ENCODE results near the gene ADAMTS2.

Gene ADAMTS2

GRCh38 chr5:179212870-179213269 is 132.4 kb downstream of the ADAMTS2 start:
- no peak overlapping the region for H3K27ac ChIP-seq (replicated peaks; ENCODE audit: low read length)
- no peak overlapping the region for H3K4me3 ChIP-seq (ENCODE audit: low read length in 2 of 2)
- H3K9me3 ChIP-seq (replicated peaks in 1 of 2; ENCODE audit: control insufficient read depth in 2 of 2, insufficient read depth in 1 of 2, low read depth in 1 of 2, low read length in 2 of 2) = no peaks in the 10 kb centered on the region
- no peaks in the 10 kb centered on the region for H3K36me3 ChIP-seq (replicated peaks in 1 of 2; ENCODE audit: control insufficient read depth in 2 of 2, insufficient read depth in 2 of 2, low read length in 2 of 2)
- no peak overlapping the region for H2BK12ac ChIP-seq (ENCODE audit: low read length)
- no peak overlapping the region for H2BK120ac ChIP-seq (ENCODE audit: low read depth, low read length)
- peak overlapping the region; percentile 8 for H3K14ac ChIP-seq (ENCODE audit: low read length)
- no peak for DNase-seq (ENCODE audit: low spot score)
- no peaks in the 10 kb centered on the region for H3K27me3 ChIP-seq (ENCODE audit: control insufficient read depth in 3 of 3, insufficient read depth in 3 of 3, low read depth in 1 of 3, low read length in 3 of 3)
- peak overlapping the region; percentile 81 for H2AK5ac ChIP-seq (ENCODE audit: low read depth, low read length)
- H3K4me2 ChIP-seq (ENCODE audit: insufficient read depth, low read length, poor library complexity, severe bottlenecking) = no peak overlapping the region
- H2BK5ac ChIP-seq (ENCODE audit: low read length) = peak overlapping the region; percentile 66
- no peak overlapping the region for H3K9ac ChIP-seq (ENCODE audit: low read depth, low read length, poor library complexity)
- H3K4ac ChIP-seq (ENCODE audit: low read length) = no peak overlapping the region
- no CpG with 5 or more reads among the region's 10 CpGs for WGBS, 2 donors (ENCODE audit: extremely low coverage in 2 of 2, insufficient read length in 2 of 2, insufficient replicate concordance in 1 of 2)
- no peak overlapping the region for H3K23ac ChIP-seq (ENCODE audit: low read depth, low read length, poor library complexity)
- no peak overlapping the region for H4K91ac ChIP-seq (ENCODE audit: low read depth, low read length, poor library complexity)
- peaks cover 0 to 6% of the 10 kb centered on the region in 2 donors for H3K4me1 ChIP-seq (ENCODE audit: control insufficient read depth in 2 of 2, insufficient read depth in 1 of 2, low read depth in 1 of 2, low read length in 2 of 2)
- H3K18ac ChIP-seq (ENCODE audit: low read length) = no peak overlapping the region
- H2AFZ ChIP-seq (ENCODE audit: low read length) = no peak overlapping the region
- H4K8ac ChIP-seq (ENCODE audit: low read depth, low read length) = no peak overlapping the region
- peak overlapping the region; percentile 26 for H2BK15ac ChIP-seq (ENCODE audit: low read length)
- H3K79me1 ChIP-seq (ENCODE audit: low read depth, low read length) = peaks cover 2% of the 10 kb centered on the region

GRCh38 chr5:179211631-179212030 is 133.6 kb downstream of the ADAMTS2 start:
- Histone ChIP-seq H2BK120ac (ENCODE audit: low read depth, low read length) (no peak overlapping the region), H3K4me1 (ENCODE audit: control insufficient read depth in 2 of 2, insufficient read depth in 1 of 2, low read depth in 1 of 2, low read length in 2 of 2) (peaks cover 0 to 2% of the 10 kb centered on the region in 2 donors), H3K9me3 (replicated peaks in 1 of 2; ENCODE audit: control insufficient read depth in 2 of 2, insufficient read depth in 1 of 2, low read depth in 1 of 2, low read length in 2 of 2) (no peaks in the 10 kb centered on the region), H4K91ac (ENCODE audit: low read depth, low read length, poor library complexity) (no peak overlapping the region), H4K8ac (ENCODE audit: low read depth, low read length) (no peak overlapping the region), H3K36me3 (replicated peaks in 1 of 2; ENCODE audit: control insufficient read depth in 2 of 2, insufficient read depth in 2 of 2, low read length in 2 of 2) (no peaks in the 10 kb centered on the region), H3K9ac (ENCODE audit: low read depth, low read length, poor library complexity) (no peak overlapping the region), H2BK12ac (ENCODE audit: low read length) (no peak overlapping the region), H3K27me3 (ENCODE audit: control insufficient read depth in 3 of 3, insufficient read depth in 3 of 3, low read depth in 1 of 3, low read length in 3 of 3) (no peaks in the 10 kb centered on the region), H3K23ac (ENCODE audit: low read depth, low read length, poor library complexity) (no peak overlapping the region), H3K4ac (ENCODE audit: low read length) (no peak overlapping the region), H2BK5ac (ENCODE audit: low read length) (no peak overlapping the region), H2AFZ (ENCODE audit: low read length) (no peak overlapping the region), H3K18ac (ENCODE audit: low read length) (peak overlapping the region; percentile 25), H2BK15ac (ENCODE audit: low read length) (no peak overlapping the region), H3K14ac (ENCODE audit: low read length) (no peak overlapping the region), H2AK5ac (ENCODE audit: low read depth, low read length) (no peak overlapping the region), H3K79me1 (ENCODE audit: low read depth, low read length) (no peaks in the 10 kb centered on the region), H3K4me2 (ENCODE audit: insufficient read depth, low read length, poor library complexity, severe bottlenecking) (no peak overlapping the region), H3K27ac (replicated peaks; ENCODE audit: low read length) (no peak overlapping the region), H3K4me3 (ENCODE audit: low read length in 2 of 2) (no peak overlapping the region)
- DNase-seq (ENCODE audit: low spot score) = no peak
- no CpG with 5 or more reads among the region's 12 CpGs for WGBS, 2 donors (ENCODE audit: extremely low coverage in 2 of 2, insufficient read length in 2 of 2, insufficient replicate concordance in 1 of 2)

GRCh38 chr5:179211068-179211467 is 134.2 kb downstream of the ADAMTS2 start:
- Histone ChIP-seq H2AK5ac (ENCODE audit: low read depth, low read length) (peak overlapping the region; percentile 20), H2AFZ (ENCODE audit: low read length) (no peak overlapping the region), H3K79me1 (ENCODE audit: low read depth, low read length) (no peaks in the 10 kb centered on the region), H2BK12ac (ENCODE audit: low read length) (no peak overlapping the region), H3K14ac (ENCODE audit: low read length) (peak overlapping the region; percentile 57), H3K9me3 (replicated peaks in 1 of 2; ENCODE audit: control insufficient read depth in 2 of 2, insufficient read depth in 1 of 2, low read depth in 1 of 2, low read length in 2 of 2) (no peaks in the 10 kb centered on the region), H3K23ac (ENCODE audit: low read depth, low read length, poor library complexity) (no peak overlapping the region), H2BK120ac (ENCODE audit: low read depth, low read length) (no peak overlapping the region), H3K4ac (ENCODE audit: low read length) (no peak overlapping the region), H3K9ac (ENCODE audit: low read depth, low read length, poor library complexity) (no peak overlapping the region), H4K91ac (ENCODE audit: low read depth, low read length, poor library complexity) (no peak overlapping the region), H3K4me3 (ENCODE audit: low read length in 2 of 2) (no peak overlapping the region), H2BK15ac (ENCODE audit: low read length) (no peak overlapping the region), H3K36me3 (replicated peaks in 1 of 2; ENCODE audit: control insufficient read depth in 2 of 2, insufficient read depth in 2 of 2, low read length in 2 of 2) (no peaks in the 10 kb centered on the region), H3K27me3 (ENCODE audit: control insufficient read depth in 3 of 3, insufficient read depth in 3 of 3, low read depth in 1 of 3, low read length in 3 of 3) (no peaks in the 10 kb centered on the region), H3K4me1 (ENCODE audit: control insufficient read depth in 2 of 2, insufficient read depth in 1 of 2, low read depth in 1 of 2, low read length in 2 of 2) (peaks cover 0 to 5% of the 10 kb centered on the region in 2 donors), H4K8ac (ENCODE audit: low read depth, low read length) (no peak overlapping the region), H3K18ac (ENCODE audit: low read length) (peak overlapping the region; percentile 44), H3K27ac (replicated peaks; ENCODE audit: low read length) (no peak overlapping the region), H2BK5ac (ENCODE audit: low read length) (peak overlapping the region; percentile 72), H3K4me2 (ENCODE audit: insufficient read depth, low read length, poor library complexity, severe bottlenecking) (no peak overlapping the region)
- no peak for DNase-seq (ENCODE audit: low spot score)
- no CpG with 5 or more reads among the region's 3 CpGs for WGBS, 2 donors (ENCODE audit: extremely low coverage in 2 of 2, insufficient read length in 2 of 2, insufficient replicate concordance in 1 of 2)

DNA sequence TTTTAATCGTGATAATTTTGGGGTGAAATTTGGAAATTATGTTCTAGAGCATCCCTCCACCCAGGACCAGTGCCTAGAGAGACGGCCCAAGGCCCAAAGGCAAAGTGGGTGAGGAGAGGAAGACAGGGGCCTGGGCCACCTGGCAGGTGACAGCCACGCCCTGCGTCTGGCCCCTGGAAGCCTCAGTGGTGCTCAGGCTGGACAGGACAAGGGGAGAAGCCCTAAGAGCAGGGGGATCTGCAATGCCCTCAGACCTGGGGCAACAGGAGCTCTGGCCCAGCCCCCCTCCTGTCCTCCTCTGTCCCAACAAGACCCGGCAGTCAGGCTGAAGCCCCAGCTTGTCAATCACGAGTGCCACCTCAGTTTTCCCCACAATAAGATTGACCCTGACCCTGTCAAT is 134.8 kb downstream of the ADAMTS2 start:
- no peaks in the 10 kb centered on the region for H3K79me1 ChIP-seq (ENCODE audit: low read depth, low read length)
- H2BK15ac ChIP-seq (ENCODE audit: low read length) = no peak overlapping the region
- no peak overlapping the region for H2BK12ac ChIP-seq (ENCODE audit: low read length)
- no peaks in the 10 kb centered on the region for H3K9me3 ChIP-seq (replicated peaks in 1 of 2; ENCODE audit: control insufficient read depth in 2 of 2, insufficient read depth in 1 of 2, low read depth in 1 of 2, low read length in 2 of 2)
- H2AFZ ChIP-seq (ENCODE audit: low read length) = no peak overlapping the region
- no peak overlapping the region for H3K23ac ChIP-seq (ENCODE audit: low read depth, low read length, poor library complexity)
- H2AK5ac ChIP-seq (ENCODE audit: low read depth, low read length) = peak overlapping the region; percentile 63
- H3K4ac ChIP-seq (ENCODE audit: low read length) = no peak overlapping the region
- H3K4me1 ChIP-seq (ENCODE audit: control insufficient read depth in 2 of 2, insufficient read depth in 1 of 2, low read depth in 1 of 2, low read length in 2 of 2) = peaks cover 0 to 5% of the 10 kb centered on the region in 2 donors
- peak overlapping the region; percentile 72 for H2BK5ac ChIP-seq (ENCODE audit: low read length)
- H3K4me3 ChIP-seq (ENCODE audit: low read length in 2 of 2) = no peak overlapping the region
- DNase-seq (ENCODE audit: low spot score) = no peak
- no peak overlapping the region for H4K91ac ChIP-seq (ENCODE audit: low read depth, low read length, poor library complexity)
- no peak overlapping the region for H2BK120ac ChIP-seq (ENCODE audit: low read depth, low read length)
- no peak overlapping the region for H3K4me2 ChIP-seq (ENCODE audit: insufficient read depth, low read length, poor library complexity, severe bottlenecking)
- H3K18ac ChIP-seq (ENCODE audit: low read length) = peak overlapping the region; percentile 48
- H3K14ac ChIP-seq (ENCODE audit: low read length) = no peak overlapping the region
- H4K8ac ChIP-seq (ENCODE audit: low read depth, low read length) = no peak overlapping the region
- WGBS, 2 donors (ENCODE audit: extremely low coverage in 2 of 2, insufficient read length in 2 of 2, insufficient replicate concordance in 1 of 2) = no CpG with 5 or more reads among the region's 6 CpGs
- H3K9ac ChIP-seq (ENCODE audit: low read depth, low read length, poor library complexity) = no peak overlapping the region
- no peaks in the 10 kb centered on the region for H3K27me3 ChIP-seq (ENCODE audit: control insufficient read depth in 3 of 3, insufficient read depth in 3 of 3, low read depth in 1 of 3, low read length in 3 of 3)
- H3K36me3 ChIP-seq (replicated peaks in 1 of 2; ENCODE audit: control insufficient read depth in 2 of 2, insufficient read depth in 2 of 2, low read length in 2 of 2) = no peaks in the 10 kb centered on the region
- no peak overlapping the region for H3K27ac ChIP-seq (replicated peaks; ENCODE audit: low read length)
